ENCODE results near the gene PLG.
"Not testable (repeated sequence)": the region's sequence is repeated elsewhere in the genome, so short reads cannot be mapped to it uniquely, and the experiment has no call there.

The PLG gene

DNA sequence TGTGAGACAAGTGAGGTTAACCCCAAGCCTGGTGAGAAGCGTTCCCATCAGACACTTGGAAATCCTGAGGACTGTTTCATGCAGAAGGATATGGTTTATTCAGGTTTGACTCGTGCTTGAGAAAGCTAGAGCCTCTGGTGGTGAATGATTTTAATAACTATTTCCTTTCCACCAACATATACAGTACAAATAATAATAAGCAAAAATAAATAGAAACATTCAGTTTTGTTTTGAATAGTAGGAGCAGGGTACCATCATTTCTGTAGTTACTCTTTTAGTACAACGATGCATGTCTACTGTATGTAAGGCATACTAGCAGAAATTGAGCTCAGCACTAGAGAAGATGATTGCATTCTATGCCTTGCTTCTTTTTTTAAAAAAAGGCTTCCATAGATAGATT lies 33.5 kb downstream of the PLG start:
- TF ChIP-seq MYC (IDR thresholded peaks at IDR 0.05; ENCODE audit: low read depth, low read length): no peak
- TF ChIP-seq POLR2A (IDR thresholded peaks at IDR 0.05; ENCODE audit: extremely low read depth, insufficient read length): no peak
- TF ChIP-seq, protein P1, sequence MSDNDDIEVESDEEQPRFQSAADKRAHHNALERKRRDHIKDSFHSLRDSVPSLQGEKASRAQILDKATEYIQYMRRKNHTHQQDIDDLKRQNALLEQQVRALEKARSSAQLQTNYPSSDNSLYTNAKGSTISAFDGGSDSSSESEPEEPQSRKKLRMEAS (IDR thresholded peaks at IDR 0.05; ENCODE audit: low read depth, low read length): no peak
- TF ChIP-seq, protein P2, sequence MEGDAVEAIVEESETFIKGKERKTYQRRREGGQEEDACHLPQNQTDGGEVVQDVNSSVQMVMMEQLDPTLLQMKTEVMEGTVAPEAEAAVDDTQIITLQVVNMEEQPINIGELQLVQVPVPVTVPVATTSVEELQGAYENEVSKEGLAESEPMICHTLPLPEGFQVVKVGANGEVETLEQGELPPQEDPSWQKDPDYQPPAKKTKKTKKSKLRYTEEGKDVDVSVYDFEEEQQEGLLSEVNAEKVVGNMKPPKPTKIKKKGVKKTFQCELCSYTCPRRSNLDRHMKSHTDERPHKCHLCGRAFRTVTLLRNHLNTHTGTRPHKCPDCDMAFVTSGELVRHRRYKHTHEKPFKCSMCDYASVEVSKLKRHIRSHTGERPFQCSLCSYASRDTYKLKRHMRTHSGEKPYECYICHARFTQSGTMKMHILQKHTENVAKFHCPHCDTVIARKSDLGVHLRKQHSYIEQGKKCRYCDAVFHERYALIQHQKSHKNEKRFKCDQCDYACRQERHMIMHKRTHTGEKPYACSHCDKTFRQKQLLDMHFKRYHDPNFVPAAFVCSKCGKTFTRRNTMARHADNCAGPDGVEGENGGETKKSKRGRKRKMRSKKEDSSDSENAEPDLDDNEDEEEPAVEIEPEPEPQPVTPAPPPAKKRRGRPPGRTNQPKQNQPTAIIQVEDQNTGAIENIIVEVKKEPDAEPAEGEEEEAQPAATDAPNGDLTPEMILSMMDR (IDR thresholded peaks at IDR 0.05; ENCODE audit: low read depth, low read length): no peak
- DNase-seq (ENCODE audit: low read depth): no peak
- H3K4me3 ChIP-seq (ENCODE audit: low read depth, low read length): no peak overlapping the region

DNA sequence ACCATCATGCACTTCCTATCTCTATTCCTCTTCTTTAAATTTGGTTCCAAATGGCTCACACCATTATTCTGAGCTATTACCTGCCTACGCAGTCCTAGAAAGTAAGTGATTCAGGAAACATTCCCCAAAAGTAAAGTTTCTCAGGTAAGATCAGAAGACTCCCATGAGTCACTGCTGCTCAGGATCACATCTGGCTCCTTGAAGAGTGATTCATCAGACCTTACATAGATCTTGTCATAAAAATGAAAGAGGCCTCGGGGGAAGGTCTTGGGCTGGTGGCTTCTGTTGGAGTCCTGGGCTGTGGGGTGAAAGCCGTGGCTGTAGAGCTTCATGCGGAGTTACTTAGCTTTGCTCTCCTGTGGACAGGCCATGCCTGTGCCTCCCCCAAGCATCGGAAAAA lies 35.9 kb downstream of the PLG start:
- TF ChIP-seq, protein P2 (IDR thresholded peaks at IDR 0.05; ENCODE audit: low read depth, low read length): no peak
- TF ChIP-seq POLR2A (IDR thresholded peaks at IDR 0.05; ENCODE audit: extremely low read depth, insufficient read length): no peak
- TF ChIP-seq MYC (IDR thresholded peaks at IDR 0.05; ENCODE audit: low read depth, low read length): no peak
- TF ChIP-seq, protein P1 (IDR thresholded peaks at IDR 0.05; ENCODE audit: low read depth, low read length): no peak
- H3K4me3 ChIP-seq (ENCODE audit: low read depth, low read length): no peak overlapping the region
- no peak for DNase-seq (ENCODE audit: low read depth)

DNA sequence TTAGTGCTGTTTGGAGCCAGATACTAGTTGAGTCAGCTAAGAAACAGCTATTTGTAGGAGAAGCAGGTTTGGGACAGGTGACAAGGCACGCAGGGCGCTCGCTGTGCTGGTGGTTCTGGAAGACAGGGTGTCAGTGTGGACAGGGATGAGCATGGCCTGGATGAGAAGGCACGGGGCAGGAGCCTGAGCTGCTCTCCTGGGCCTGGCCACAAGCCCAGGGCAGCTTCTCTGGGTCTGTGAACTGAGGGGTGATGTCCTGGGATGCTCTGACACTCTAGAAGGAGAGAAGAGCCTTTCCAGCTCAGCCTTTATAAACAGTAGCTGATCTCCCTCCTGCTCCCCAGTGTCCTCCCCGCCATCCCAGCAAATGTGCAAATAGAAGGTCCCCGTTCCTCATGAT lies 37.9 kb downstream of the PLG start:
- no peak overlapping the region for H3K4me3 ChIP-seq (ENCODE audit: low read depth, low read length)
- DNase-seq (ENCODE audit: low read depth): no peak
- TF ChIP-seq, protein P2 (IDR thresholded peaks at IDR 0.05; ENCODE audit: low read depth, low read length): no peak
- TF ChIP-seq MYC (IDR thresholded peaks at IDR 0.05; ENCODE audit: low read depth, low read length) (no peak), POLR2A (IDR thresholded peaks at IDR 0.05; ENCODE audit: extremely low read depth, insufficient read length) (no peak)

DNA sequence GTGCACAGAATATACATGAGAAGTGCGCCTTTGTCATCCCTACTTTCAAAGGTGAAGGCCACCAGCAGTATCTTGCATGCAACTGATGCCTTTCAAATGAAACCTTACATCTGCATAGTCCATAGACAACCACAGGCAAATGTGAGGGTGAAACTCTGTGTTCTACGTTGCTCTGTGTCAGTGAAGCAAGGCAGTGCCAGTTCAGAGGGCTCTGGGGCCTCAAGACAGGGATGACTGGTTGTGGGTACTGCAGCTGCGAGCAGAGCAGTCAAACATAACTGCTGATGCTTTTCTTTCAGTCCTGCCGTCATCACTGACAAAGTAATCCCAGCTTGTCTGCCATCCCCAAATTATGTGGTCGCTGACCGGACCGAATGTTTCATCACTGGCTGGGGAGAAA lies 39.0 kb downstream of the PLG start:
- DNase-seq (ENCODE audit: low read depth); H3K4me3 ChIP-seq (ENCODE audit: low read depth, low read length): not testable (repeated sequence)

DNA sequence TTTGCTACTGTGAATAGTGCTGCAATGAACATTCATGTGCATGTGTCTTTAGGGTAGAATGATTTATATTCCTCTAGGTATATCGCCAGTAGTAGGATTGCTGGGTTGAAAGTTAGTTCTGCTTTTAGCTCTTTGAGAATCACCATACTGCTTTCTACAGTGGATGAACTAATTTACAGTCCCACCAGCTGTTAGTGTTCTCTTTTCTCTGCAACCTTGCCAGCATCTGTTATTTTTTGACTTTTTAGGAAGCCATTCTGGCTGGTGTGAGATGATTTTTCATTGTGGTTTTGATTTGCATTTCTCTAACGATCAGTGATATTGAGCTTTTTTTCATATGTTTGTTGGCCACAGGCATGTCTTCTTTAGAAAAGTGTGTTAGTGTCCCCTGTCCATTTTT lies 40.0 kb downstream of the PLG start:
- no peak for TF ChIP-seq POLR2A (IDR thresholded peaks at IDR 0.05; ENCODE audit: extremely low read depth, insufficient read length)
- TF ChIP-seq MYC (IDR thresholded peaks at IDR 0.05; ENCODE audit: low read depth, low read length): no peak
- TF ChIP-seq, protein P2 (IDR thresholded peaks at IDR 0.05; ENCODE audit: low read depth, low read length): no peak
- TF ChIP-seq, protein P1 (IDR thresholded peaks at IDR 0.05; ENCODE audit: low read depth, low read length): no peak
- H3K4me3 ChIP-seq (ENCODE audit: low read depth, low read length): no peak overlapping the region
- no peak for DNase-seq (ENCODE audit: low read depth)

DNA sequence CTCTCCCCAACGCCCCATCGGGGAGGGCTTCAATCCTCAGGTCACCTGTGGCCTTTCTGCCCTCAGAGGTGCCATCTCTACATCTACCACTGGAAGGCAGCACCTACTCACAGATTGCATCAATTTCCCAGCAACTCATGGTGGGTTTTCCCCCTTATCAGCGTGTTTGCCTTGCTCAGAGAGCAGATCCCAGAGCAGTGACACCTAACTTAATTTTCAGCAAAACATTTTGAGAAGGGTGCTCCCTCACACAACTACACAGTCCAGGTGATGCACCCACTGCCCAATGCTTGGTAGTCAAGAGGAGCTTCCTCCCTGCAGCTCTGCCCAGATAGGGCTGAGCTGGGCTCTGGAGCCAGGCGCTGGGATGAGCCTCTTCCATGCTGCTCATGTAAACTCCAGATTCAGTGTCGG lies 48.2 kb downstream of the PLG start:
- peak; percentile 23 for DNase-seq (ENCODE audit: low read depth)
- no peak overlapping the region for H3K4me3 ChIP-seq (ENCODE audit: low read depth, low read length)
- no peak for TF ChIP-seq MYC (IDR thresholded peaks at IDR 0.05; ENCODE audit: low read depth, low read length)
- TF ChIP-seq, protein P1 (IDR thresholded peaks at IDR 0.05; ENCODE audit: low read depth, low read length): no peak
- TF ChIP-seq, protein P2 (IDR thresholded peaks at IDR 0.05; ENCODE audit: low read depth, low read length): peak; percentile 44
- TF ChIP-seq POLR2A (IDR thresholded peaks at IDR 0.05; ENCODE audit: extremely low read depth, insufficient read length): no peak

DNA sequence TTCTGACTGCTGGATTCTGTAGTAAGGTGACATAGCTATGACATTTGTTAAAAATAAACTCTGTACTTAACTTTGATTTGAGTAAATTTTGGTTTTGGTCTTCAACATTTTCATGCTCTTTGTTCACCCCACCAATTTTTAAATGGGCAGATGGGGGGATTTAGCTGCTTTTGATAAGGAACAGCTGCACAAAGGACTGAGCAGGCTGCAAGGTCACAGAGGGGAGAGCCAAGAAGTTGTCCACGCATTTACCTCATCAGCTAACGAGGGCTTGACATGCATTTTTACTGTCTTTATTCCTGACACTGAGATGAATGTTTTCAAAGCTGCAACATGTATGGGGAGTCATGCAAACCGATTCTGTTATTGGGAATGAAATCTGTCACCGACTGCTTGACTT lies 51.2 kb downstream of the PLG start:
- not testable (repeated sequence) for H3K4me3 ChIP-seq (ENCODE audit: low read depth, low read length); DNase-seq (ENCODE audit: low read depth)
